Fibroblast of skin of right quadriceps (primary cell): ENCODE measurements around the gene BMPR1A.
A peak's percentile ranks its signal among the peaks of the same experiment; 100 is the strongest.
"Not testable (repeated sequence)": the region's sequence is repeated elsewhere in the genome, so short reads cannot be mapped to it uniquely, and the experiment has no call there.

Source experiments
- DNase-seq: peaks from one replicate; pipeline ENCODE4 v3.0.0-alpha.2; 2013

Gene BMPR1A

GRCh38 chr10:86730227-86730626 is 26.2 kb upstream of the BMPR1A start:
- no peak for DNase-seq

- DNase-seq: no peak
These were observed 23.6 kb upstream of the BMPR1A start for GRCh38 chr10:86732771-86733170.

- no peak for DNase-seq
These were observed 23.2 kb upstream of the BMPR1A start for GRCh38 chr10:86733260-86733671.

GRCh38 chr10:86734207-86734988 is 22.0 kb upstream of the BMPR1A start:
- DNase-seq: no peak

- DNase-seq: not testable (repeated sequence)
These were observed 21.1 kb upstream of the BMPR1A start for GRCh38 chr10:86735278-86735677.

GRCh38 chr10:86742230-86742629 is 14.2 kb upstream of the BMPR1A start:
- DNase-seq: no peak

GRCh38 chr10:86744067-86744725 is 12.2 kb upstream of the BMPR1A start:
- DNase-seq: no peak

GRCh38 chr10:86747796-86748581 is 8.4 kb upstream of the BMPR1A start:
- DNase-seq: no peak

- no peak for DNase-seq
These were observed 6.6 kb upstream of the BMPR1A start for GRCh38 chr10:86749854-86750253.

- DNase-seq: no peak
These were observed 4.9 kb upstream of the BMPR1A start for GRCh38 chr10:86751477-86751876.

- DNase-seq: no peak
These were observed 4.1 kb upstream of the BMPR1A start for GRCh38 chr10:86752311-86752710.

GRCh38 chr10:86753051-86753450 is 3.4 kb upstream of the BMPR1A start:
- no peak for DNase-seq

GRCh38 chr10:86753638-86754434 is 2.6 kb upstream of the BMPR1A start:
- no peak for DNase-seq

- DNase-seq: no peak
These were observed 1.0 kb upstream of the BMPR1A start for GRCh38 chr10:86755454-86755739.

GRCh38 chr10:86755740-86756510 is 494 bp upstream of the BMPR1A start:
- peak; percentile 72 for DNase-seq

- peak; percentile 74 for DNase-seq
These were observed 924 bp downstream of the BMPR1A start for GRCh38 chr10:86757113-86757972.

GRCh38 chr10:86758189-86759072 is 2.0 kb downstream of the BMPR1A start:
- peak; percentile 25 for DNase-seq

- no peak for DNase-seq
These were observed 2.8 kb downstream of the BMPR1A start for GRCh38 chr10:86759073-86759672.

- DNase-seq: no peak
These were observed 7.0 kb downstream of the BMPR1A start for GRCh38 chr10:86763404-86763803.

GRCh38 chr10:86765548-86765947 is 9.1 kb downstream of the BMPR1A start:
- no peak for DNase-seq
